NCI-H146 treated with DMSO at 0.1 percent for 48 hours (cell line): Measurements from ENCODE around the gene CALR.
"Not testable (repeated sequence)": the region's sequence is repeated elsewhere in the genome, so short reads cannot be mapped to it uniquely, and the experiment has no call there.

Experiments used
- DNase-seq: peaks from one replicate; lab custom pipeline; 2025; ENCODE audit not compliant: unreplicated experiment; lab: John Stamatoyannopoulos, UW

The CALR gene

GRCh38 chr19:12933287-12934072, 4.9 kb upstream of the CALR start, which contains the start of gene FARSA:
Gene FARSA (minus strand): TSS chr19:12933711. CDS start chr19:12933696, 15 bp downstream.
- peak; percentile 93 for DNase-seq

GRCh38 chr19:12935071-12935470, 3.3 kb upstream of the CALR start:
- no peak for DNase-seq

- no peak for DNase-seq
Measured at GRCh38 chr19:12936582-12936981, 1.8 kb upstream of the CALR start.

GRCh38 chr19:12937093-12937926, 1.1 kb upstream of the CALR start:
- peak; percentile 16 for DNase-seq

GRCh38 chr19:12938779-12939601, 581 bp downstream of the CALR start:
- no peak for DNase-seq

GRCh38 chr19:12939975-12940423, 1.6 kb downstream of the CALR start:
- no peak for DNase-seq

- DNase-seq: no peak
Measured at GRCh38 chr19:12940897-12941296, 2.5 kb downstream of the CALR start.

GRCh38 chr19:12943437-12944044, 5.1 kb downstream of the CALR start:
- no peak for DNase-seq

GRCh38 chr19:12944104-12944674, 5.8 kb downstream of the CALR start:
- DNase-seq: no peak

GRCh38 chr19:12945479-12946091, 7.2 kb downstream of the CALR start, which contains the start of gene RAD23A:
Gene RAD23A (plus strand): TSS chr19:12945862. CDS start chr19:12945949, 87 bp downstream.
- peak; percentile 96 for DNase-seq

GRCh38 chr19:12946092-12946721, 7.8 kb downstream of the CALR start:
- DNase-seq: peak; percentile 55

- DNase-seq: no peak
Measured at GRCh38 chr19:12946731-12947496, 8.5 kb downstream of the CALR start.

- DNase-seq: no peak
Measured at GRCh38 chr19:12947702-12948611, 9.5 kb downstream of the CALR start.

GRCh38 chr19:12948612-12949362, 10.4 kb downstream of the CALR start:
- no peak for DNase-seq

- DNase-seq: no peak
Measured at GRCh38 chr19:12949363-12950283, 11.2 kb downstream of the CALR start.

- DNase-seq: not testable (repeated sequence)
Measured at GRCh38 chr19:12952050-12952449, 13.6 kb downstream of the CALR start.
